DMS53 treated with DMSO at 0.1 percent for 48 hours (cell line): ENCODE data around the gene ATP8B3.
"Not testable (repeated sequence)": the region's sequence is repeated elsewhere in the genome, so short reads cannot be mapped to it uniquely, and the experiment has no call there.

Experiments used
- DNase-seq: peaks from one replicate; lab custom pipeline; 2025; ENCODE audit not compliant: unreplicated experiment; lab: John Stamatoyannopoulos, UW

Gene ATP8B3

DNA sequence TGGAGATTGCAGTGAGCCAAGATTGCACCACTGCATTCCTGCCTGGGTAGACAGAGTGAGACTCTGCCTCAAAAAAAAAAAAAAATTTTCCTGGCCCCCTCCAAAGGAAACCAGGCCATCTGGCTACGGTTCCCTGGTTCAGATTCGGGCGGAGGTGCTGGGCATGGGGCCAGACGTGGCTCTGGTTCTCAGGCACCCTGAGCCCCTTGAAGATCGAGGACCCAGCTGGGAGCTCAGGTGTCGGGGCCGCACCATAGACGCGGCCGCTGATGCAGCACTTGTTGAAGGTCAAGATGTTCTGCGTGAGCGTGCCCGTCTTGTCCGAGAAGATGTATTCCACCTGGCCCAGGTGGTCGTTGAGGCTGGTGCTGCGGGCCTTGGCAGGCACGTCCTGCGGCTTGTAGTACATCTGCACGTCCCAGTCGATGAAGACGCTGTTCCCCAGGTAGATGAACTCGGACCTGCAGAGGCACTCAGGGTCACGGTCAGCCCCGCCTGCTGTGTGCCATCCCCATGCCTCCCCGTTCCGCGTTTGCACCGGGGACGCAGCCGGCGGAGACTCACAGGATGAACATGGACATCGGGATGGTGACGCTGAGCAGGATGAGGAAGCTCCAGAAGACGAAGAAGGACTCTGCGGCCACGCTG, 12.3 kb downstream of the ATP8B3 start:
- no peak for DNase-seq

DNA sequence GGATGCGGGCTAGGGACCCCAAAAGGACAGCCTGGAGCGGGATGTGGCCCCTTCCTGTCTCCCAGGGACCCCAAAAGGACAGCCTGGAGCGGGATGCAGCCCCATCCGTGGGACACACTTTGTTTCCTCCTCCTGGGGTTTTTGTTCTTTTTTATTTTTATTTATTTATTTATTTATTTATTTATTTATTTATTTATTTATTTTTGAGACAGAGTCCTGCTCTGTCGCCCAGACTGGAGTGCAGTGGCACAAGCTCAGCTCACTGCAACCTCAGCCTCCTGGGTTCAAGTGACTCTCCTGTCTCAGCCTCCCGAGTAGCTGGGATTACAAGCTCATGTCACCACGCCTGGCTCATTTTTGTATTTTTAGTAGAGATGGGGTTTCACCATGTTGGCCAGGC, 14.8 kb downstream of the ATP8B3 start:
- not testable (repeated sequence) for DNase-seq

DNA sequence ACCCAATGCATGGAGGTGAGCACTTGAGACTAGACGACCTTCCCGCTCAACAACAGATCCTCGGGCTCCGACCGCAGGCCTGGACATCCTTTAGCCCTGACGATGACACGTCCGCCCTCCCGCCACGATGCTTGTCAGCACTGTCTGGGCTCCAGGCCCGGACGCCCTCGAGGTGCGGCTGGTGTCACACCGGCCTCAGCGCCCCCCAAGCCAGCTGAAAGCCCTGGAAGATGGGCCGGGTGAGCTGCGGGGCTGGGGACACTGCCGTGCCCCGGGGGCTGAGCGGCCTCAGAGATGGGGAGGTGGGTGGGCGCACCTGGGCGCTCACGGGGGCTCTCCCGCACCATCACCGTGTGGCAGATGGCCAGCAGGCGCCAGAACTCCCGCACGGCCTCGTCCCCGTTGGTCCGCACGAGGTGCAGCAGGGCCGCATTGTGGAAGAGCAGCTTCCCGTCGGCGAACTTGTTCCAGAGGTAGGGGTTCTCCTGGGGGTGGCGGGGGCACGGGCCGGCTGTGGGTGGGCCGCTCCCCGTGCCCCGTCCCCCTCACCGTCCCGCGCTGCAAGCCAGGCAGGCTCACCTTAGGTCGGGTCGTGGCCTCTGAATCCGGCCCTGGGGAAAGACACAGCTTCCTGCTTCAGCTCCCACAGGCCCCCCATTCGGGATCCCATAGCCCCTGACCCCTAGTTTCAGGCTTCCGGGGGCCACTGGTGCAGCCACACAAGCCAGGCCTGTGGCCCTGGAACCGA, 15.5 kb downstream of the ATP8B3 start:
- DNase-seq: no peak

DNA sequence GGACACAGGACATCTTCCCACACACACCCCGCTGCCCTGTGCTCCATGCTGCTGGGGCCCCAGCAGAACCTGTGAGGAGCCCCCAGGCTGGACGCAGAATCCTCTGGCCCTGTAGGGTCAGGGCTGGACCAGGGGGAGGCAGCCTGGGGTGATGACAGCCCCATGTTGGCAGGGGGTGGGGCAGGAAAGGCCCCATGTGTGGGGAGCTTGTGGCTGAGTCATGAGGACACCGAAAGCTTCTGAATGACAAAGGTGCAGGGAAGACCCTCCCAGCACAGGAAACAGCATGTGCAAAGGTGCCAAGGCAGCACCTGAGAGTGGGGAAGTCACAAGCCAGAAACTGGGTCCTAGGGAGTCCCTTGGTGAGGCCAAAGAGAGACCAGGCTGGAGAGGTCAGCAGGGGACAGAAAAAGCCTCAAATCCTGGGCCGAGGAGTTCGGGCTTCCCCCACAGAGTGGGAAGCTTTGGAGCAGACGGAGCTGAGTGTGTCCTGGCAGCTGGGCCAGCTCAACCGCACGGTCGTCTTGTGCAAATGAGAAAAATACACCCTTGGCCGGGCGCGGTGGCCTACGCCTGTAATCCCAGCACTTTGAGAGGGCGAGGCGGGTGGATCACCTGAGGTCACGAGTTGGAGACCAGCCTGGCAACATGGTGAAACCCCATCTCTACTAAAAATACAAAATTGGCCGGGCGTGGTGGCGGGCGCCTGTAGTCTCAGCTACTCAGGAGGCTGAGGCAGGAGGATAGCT, 17.5 kb downstream of the ATP8B3 start:
- DNase-seq: no peak

DNA sequence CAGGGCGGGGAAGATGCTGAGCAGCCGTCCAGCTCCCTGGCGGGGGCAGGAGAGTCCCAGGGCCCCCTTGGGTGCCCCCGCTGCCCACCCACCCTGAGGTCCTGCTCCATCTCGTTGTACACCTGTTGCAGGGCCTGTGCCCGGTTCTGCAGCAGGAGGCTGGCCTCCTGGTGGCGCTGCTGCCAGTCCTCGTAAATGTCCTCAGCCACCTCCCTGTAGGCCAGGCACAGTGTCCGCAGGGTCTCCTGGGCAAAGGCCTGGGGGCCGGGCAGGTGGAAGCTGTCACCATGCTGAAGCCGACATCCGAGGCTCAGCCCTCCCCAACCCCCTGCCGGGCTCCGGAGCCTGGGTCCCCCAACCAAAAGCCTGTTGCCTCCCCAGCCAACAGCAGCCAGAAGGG, 20.2 kb downstream of the ATP8B3 start:
- DNase-seq: no peak

DNA sequence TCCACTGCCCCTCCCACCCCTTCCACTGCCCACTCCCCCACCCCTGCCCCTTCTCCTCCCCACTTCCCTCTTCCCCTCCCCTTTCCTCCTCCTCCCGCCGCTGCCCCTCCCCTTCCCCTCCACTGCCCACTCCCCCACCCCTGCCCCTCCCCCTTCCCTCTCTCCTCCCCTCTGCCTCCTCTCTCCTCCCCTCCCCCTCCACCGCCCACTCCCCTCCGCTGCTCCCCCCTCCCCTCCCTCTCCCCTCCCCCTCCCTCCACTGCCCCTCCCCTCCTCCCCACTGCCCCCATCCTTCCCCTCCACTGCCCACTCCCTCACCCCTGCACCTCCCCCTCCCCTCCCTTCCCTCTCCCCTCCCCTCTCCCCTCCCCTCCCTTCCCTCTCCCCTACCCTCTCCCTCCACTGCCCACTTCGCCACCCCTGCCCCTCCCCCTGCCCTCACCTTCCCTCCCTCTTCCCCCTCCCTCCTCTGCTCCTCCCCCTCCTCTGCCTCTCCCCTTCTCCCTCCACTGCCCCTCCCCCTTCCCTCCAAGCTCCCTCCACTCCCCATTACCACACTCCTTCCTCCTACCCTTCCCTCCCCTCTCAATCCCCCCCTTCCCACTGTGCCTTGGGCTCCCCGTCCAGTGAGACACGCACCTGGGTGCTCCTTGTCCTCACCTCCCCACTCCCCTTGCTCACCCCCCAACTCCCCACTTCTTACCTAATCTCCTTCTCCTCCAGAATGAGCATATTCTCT, 21.9 kb downstream of the ATP8B3 start:
- no peak for DNase-seq

DNA sequence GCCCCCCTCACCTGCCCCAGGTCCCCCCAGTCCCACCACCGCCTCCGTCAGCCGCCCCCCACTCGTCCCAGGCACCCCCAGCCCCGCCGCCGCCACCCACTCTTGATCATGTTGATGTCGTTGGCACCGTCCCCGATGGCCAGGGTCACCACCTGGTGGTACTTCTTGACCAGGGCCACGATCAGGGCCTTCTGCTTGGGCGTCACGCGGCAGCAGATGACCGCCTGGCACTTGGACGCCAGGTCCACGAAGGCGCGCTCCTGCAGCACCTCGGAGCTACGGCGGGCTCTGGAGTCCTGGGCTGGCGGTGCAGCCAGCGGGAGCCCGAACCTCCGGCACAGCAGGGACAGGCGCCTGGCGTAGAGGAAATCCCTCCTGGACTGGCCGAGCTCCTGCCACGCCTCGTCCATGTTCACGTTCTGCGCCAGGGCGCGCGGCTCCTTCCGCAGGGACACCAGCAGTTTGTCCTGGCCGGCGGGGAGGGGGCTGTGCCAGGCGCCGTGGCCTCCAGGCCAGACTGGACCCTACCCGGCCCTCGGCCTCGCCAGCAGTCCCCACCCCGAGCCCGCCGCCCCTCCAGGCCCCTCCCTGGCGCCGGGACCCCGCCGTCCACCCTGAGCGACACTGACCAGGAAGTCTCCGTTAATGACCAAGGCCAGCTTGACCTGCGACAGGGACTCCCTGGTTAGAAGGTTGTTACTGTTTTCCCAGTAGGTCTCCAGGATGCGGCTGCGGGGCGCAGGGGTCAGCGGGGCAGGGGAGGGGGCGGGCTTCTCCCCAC, 22.6 kb downstream of the ATP8B3 start:
- DNase-seq: no peak

DNA sequence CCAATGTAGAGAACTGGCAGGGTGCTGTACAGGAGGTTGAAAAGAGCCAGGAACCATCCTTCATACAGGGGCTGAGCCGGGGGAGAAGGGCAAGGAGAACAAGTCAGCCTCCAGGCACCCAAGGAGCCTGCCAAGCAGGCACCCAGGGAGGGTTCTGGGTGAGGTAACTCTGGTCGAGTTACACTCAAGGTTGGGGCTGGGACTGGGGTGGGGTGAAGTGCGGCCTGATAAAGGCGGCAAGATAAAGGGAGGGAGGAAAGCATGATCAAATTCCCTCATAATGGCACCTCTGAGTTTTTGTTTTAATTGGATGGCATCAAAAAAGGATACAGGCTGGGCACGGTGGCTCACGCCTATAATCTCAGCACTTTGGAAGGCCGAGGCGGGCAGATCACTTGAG, 25.0 kb downstream of the ATP8B3 start:
- no peak for DNase-seq

DNA sequence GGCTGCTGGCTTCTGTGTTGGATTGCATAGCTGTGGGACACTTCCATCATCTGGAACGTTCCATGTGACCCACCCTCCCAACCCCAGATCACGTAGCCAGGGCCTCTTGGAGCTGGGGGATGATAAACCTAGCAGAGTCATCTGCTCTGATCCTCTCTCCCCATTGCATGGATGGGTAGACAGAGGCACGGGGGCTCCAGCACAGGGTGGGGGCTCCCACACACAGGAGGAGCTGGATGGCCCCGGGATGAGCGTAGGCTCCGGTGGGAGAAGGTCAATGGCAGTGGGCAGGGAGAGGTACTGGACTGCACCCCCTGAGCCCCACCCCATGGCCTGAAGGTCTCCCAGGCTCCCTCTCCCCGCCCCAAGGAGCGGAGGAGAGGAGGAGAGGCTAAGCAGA, 25.4 kb downstream of the ATP8B3 start:
- no peak for DNase-seq

DNA sequence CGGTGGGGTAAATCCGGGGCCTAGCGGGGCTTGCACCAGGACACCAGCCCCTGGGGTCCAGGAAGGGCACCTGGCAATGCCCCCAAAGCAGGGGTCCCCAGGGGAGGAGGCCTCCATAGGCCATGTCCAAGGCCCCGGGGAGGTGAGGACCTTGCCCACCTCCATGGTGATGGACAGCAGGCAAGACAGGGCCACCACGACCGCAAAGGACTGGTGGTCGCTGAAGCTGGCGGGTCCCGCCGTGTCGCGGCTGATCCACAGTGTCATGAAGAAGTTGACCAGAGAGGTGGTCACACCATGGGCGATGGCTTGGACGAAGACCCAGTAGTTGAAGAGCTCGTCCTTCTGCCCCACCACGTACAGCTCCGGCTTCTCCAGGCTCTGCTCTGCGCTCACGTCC, 26.8 kb downstream of the ATP8B3 start:
- DNase-seq: no peak

DNA sequence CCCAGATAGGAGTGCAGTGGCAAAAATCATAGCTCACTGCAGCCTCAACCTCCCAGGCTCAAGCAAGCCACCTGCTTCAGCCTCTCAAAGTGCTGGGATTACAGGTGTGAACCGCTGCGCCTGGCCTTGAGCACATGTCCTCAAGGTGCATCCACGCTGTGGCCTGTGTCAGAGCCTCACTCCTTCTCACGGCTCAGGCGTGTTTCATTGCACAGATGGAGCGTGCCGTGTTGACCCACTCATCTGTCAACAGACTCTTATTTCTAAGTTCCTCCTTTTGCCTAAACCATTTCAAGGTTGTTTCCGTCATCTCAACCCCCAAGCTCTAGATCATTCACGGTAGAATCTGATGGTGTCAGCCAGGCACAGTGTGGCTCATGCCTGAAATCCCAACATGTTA, 28.2 kb downstream of the ATP8B3 start:
- no peak for DNase-seq

DNA sequence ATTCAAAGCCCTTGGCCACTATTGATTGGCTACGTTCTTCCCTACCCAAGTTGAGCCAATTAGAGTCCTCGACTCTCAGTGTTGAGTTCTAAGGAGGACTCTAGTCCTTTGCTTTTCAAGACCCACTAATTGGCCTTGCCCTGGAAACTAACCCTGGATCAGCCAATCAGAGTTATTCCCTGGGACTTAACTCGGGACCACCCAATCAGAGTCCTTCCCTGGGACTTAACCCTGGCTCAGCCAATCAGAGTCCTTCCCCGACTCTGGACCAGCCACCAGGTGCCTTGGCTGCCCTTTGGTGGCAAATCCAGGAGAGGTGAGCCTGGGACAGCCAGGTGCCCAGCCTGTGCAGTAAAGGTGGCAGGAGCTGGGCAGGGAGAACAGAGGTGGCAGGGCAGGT, 28.7 kb downstream of the ATP8B3 start:
- no peak for DNase-seq

DNA sequence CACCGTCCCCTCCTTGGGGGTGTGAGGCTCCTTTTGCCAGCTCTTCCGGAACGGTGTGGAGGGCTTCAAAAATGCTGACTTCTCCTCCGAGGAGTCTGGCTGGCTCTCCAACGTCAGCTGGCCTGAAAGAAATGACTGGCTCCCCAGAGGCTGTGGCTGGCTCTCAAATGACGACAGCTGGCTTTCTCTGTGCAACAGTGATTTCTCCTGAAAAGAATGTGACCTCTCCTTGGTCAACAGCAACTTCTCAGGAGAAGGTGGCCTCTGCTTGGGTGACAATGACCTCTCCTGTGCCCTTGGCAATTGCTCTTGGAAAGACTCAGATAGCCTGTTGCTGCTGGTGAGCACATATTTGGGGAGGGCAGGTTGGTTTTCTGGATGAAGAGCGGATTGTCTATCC, 29.6 kb downstream of the ATP8B3 start:
- no peak for DNase-seq

DNA sequence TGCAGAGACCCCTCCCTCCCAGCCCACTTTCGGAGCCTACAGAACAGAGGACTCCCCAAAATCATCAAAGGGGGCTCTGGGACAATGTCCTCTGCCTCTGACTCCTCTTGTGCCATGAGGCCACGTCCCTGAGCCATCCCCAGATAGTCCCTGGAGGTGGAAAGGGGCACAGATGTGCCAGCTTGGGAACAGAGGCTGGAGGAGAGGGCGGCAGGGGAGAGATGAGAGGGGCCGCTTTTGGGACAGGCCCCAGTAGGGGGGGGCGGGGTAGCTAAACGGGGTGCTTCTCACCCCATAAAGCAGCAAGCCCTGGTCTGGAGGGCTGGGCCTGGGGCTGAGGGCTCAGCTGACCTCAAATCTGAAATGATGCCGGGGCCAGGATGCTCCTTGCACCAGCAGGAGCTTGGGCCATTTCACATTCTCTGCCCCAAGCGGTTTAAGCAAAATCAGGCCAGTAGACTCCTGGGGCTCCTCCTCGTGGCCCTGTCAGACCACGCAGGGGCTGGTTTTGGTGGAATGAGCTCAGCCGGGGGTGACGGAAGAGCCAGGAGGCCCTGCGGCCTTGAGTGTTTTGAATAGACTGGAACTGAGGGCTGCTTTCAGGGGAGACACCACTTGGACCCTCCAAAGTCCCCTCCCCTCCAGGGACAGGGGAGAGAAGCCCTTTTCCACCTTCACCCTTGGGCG, 31.7 kb downstream of the ATP8B3 start:
- no peak for DNase-seq

DNA sequence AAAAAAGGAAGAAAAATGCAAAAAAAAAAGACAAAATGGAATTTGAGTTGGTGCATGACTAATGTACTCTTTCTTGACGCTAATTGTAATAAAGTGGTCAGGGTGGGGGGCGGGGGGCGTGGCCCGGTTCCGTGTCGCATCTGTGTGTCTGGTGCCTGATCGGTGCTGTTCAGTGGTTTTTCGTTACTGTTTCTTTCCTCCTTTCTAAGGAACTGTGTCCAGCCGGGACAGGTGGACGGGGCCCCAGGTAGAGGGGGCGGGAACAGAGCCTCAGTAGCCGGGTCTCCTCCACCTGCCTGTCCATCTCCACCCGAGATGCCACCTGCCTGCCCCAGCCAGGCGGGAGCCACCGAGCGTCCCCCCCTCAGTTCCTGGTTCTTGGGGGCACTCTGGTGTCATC, 32.5 kb downstream of the ATP8B3 start:
- DNase-seq: no peak

DNA sequence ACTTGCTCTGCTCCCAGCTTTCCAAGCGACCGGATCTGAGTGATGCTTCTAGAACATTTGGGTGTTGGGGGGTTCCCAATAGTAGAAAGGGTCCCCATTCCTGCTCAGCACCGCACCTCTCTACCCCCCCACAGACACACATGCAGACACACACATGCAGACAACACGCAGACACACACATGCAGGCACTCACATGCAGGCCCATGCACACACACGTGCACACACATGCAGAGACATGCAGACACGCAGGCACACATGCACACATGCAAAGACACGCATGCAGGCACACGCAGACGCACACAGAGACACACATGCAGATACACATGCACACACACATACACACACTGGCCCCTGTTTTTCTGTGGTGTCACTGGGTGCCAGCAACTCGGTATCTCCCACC, 34.9 kb downstream of the ATP8B3 start:
- no peak for DNase-seq

DNA sequence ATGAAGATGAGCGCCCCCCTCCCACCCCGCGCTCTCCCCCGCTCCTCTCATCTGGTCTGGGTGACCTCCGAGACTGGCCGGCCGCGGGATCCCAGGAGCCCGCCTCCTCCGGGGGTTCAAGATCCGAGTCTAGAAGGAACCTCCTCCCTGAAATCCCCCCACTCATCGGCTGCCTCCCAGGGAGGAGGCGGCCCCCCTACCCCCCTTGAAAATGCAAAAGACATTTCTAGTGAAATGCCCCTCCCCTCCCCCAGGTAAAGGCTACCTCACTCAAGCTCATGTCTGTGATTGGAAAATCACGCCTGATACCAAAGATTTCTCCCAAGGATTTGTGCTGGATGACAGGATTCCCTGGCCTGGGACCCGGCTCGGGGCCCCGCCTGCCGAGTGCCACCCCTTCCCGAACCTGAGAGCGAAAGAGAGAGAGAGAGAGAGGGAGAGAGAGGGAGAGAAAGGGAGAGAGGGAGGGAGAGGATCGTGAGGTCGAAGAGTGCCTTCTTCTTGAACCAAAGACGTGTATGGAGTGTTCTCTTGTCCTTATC, 35.4 kb downstream of the ATP8B3 start:
- no peak for DNase-seq

DNA sequence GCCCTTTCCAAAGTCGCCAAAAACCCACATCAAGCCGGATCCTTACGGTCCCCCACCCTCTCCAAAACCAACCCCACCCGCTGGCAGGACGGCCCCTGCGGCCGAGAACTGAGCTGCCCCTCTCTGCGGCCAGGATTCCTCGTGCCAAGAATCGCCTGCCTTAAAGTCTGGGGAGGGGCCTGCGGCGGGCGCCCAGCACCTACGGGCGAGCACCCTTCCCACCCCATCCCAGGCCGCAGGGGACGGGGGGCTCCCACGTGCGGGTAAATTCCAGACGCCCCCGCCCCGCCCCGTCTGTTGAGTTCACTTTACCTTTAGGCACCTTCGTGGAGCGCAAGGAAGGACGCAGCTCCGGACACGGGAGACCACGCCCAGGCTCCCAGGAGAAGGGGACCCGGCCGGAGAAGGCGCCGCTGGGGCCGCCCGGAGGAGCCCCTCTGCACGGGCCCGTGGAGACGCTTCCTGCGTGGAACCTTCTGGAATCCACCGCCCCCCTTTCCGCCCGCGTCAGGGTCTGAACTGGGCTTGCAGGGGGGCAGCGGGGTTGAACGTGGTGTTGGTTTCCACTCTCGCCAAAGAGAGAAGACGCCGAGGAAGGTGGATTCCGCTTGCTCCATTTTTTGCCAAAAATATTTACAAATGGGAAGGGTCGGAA, 36.0 kb downstream of the ATP8B3 start:
- no peak for DNase-seq

DNA sequence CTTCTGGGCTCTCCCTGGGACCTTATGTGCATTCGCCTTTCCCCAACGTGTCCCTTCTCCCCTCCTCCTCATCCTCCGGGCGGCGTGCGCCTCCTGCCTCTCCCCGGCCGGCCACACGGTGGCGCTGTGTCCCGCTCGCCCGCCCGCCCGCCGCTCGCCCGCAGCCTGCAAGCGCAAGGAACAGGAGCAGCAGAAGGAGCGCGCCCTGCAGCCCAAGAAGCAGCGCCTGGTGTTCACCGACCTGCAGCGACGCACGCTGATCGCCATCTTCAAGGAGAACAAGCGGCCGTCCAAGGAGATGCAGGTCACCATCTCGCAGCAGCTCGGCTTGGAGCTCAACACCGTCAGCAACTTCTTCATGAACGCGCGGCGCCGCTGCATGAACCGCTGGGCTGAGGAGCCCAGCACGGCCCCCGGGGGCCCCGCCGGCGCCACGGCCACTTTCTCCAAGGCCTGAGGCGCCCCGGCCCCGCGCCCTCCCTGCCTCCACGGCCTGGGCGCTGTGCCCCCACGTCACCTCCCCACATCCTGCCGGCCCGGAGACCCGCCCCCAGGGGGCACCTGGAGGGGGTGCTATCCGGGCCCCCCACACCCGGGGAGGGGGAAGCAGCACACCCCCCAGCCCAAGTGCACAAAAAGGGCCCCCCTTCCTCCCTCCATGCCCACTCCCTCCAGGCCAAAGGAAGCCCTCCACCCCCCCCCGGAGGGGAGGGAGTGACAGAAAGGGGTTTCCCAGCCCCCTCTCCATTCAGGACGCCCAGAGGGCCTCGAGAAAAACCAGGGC, 36.9 kb downstream of the ATP8B3 start:
- DNase-seq: no peak
